Measurements from ENCODE around the gene SHMT1. TPM values are rescaled to one million over a fixed set of nuclear protein-coding genes. Genes with fewer than 3 reads are reported as not detected.

Gene SHMT1
- total and polyA plus RNA-seq, 2 donors from 2014 or later = 162 to 241 TPM

- intact Hi-C loops (cut with DNase I) = no loop called here
- Histone ChIP-seq H3K27me3 (ENCODE audit: control insufficient read depth, insufficient read depth, low read length) (no peaks in the 10 kb centered on the region), H3K36me3 (ENCODE audit: control insufficient read depth in 2 of 3, insufficient read depth in 3 of 3, low read length in 3 of 3) (peaks cover 2 to 74% (median 39%) of the 10 kb centered on the region in 3 donors), H3K9ac (ENCODE audit: low read length in 3 of 3) (no peak overlapping the region), H3K4me3 (ENCODE audit: low read length in 3 of 3) (no peak overlapping the region), H3K9me3 (ENCODE audit: control insufficient read depth in 2 of 3, insufficient read depth in 1 of 3, low read length in 3 of 3) (no peaks in the 10 kb centered on the region), H3K27ac (ENCODE audit: low read depth in 2 of 2, low read length in 2 of 2) (no peak overlapping the region), H3K4me1 (ENCODE audit: control insufficient read depth in 2 of 3, insufficient read depth in 2 of 3, low read depth in 1 of 3, low read length in 3 of 3) (no peaks in the 10 kb centered on the region)
- no peak for FAIRE-seq
- no peak for TF ChIP-seq CTCF (IDR thresholded peaks at IDR 0.05; ENCODE audit: borderline replicate concordance, extremely low read depth, insufficient read depth)
- DNase-seq = no peak
Observed at GRCh38 chr17:18327556-18327955, 35.8 kb downstream of the SHMT1 start.

GRCh38 chr17:18327093-18327492, 36.3 kb downstream of the SHMT1 start:
- no peaks in the 10 kb centered on the region for H3K4me1 ChIP-seq (ENCODE audit: control insufficient read depth in 2 of 3, insufficient read depth in 2 of 3, low read depth in 1 of 3, low read length in 3 of 3)
- H3K9me3 ChIP-seq (ENCODE audit: control insufficient read depth in 2 of 3, insufficient read depth in 1 of 3, low read length in 3 of 3) = no peaks in the 10 kb centered on the region
- no peak overlapping the region for H3K9ac ChIP-seq (ENCODE audit: low read length in 3 of 3)
- no peak overlapping the region for H3K27ac ChIP-seq (ENCODE audit: low read depth in 2 of 2, low read length in 2 of 2)
- intact Hi-C loops (cut with DNase I) = no loop called here
- H3K27me3 ChIP-seq (ENCODE audit: control insufficient read depth, insufficient read depth, low read length) = no peaks in the 10 kb centered on the region
- FAIRE-seq (no peak), DNase-seq (no peak)
- no peak for TF ChIP-seq CTCF (IDR thresholded peaks at IDR 0.05; ENCODE audit: borderline replicate concordance, extremely low read depth, insufficient read depth)
- H3K4me3 ChIP-seq (ENCODE audit: low read length in 3 of 3) = no peak overlapping the region
- peaks cover 2 to 70% (median 35%) of the 10 kb centered on the region in 3 donors for H3K36me3 ChIP-seq (ENCODE audit: control insufficient read depth in 2 of 3, insufficient read depth in 3 of 3, low read length in 3 of 3)

GRCh38 chr17:18326572-18326971, 36.8 kb downstream of the SHMT1 start:
- Histone ChIP-seq H3K27ac (ENCODE audit: low read depth in 2 of 2, low read length in 2 of 2) (no peak overlapping the region), H3K4me1 (ENCODE audit: control insufficient read depth in 2 of 3, insufficient read depth in 2 of 3, low read depth in 1 of 3, low read length in 3 of 3) (no peaks in the 10 kb centered on the region), H3K4me3 (ENCODE audit: low read length in 3 of 3) (no peak overlapping the region), H3K36me3 (ENCODE audit: control insufficient read depth in 2 of 3, insufficient read depth in 3 of 3, low read length in 3 of 3) (peaks cover 2 to 65% (median 33%) of the 10 kb centered on the region in 3 donors), H3K9ac (ENCODE audit: low read length in 3 of 3) (no peak overlapping the region), H3K27me3 (ENCODE audit: control insufficient read depth, insufficient read depth, low read length) (no peaks in the 10 kb centered on the region), H3K9me3 (ENCODE audit: control insufficient read depth in 2 of 3, insufficient read depth in 1 of 3, low read length in 3 of 3) (no peaks in the 10 kb centered on the region)
- no peak for FAIRE-seq
- TF ChIP-seq CTCF (IDR thresholded peaks at IDR 0.05; ENCODE audit: borderline replicate concordance, extremely low read depth, insufficient read depth) = no peak
- intact Hi-C loops (cut with DNase I) = no loop called here
- peak in 1 of 5 donors; percentile 8 for DNase-seq

- no peaks in the 10 kb centered on the region for H3K27me3 ChIP-seq (ENCODE audit: control insufficient read depth, insufficient read depth, low read length)
- H3K4me1 ChIP-seq (ENCODE audit: control insufficient read depth in 2 of 3, insufficient read depth in 2 of 3, low read depth in 1 of 3, low read length in 3 of 3) = no peaks in the 10 kb centered on the region
- intact Hi-C loops (cut with DNase I) = no loop called here
- FAIRE-seq = no peak
- no peak overlapping the region for H3K9ac ChIP-seq (ENCODE audit: low read length in 3 of 3)
- peaks cover 2 to 60% (median 28%) of the 10 kb centered on the region in 3 donors for H3K36me3 ChIP-seq (ENCODE audit: control insufficient read depth in 2 of 3, insufficient read depth in 3 of 3, low read length in 3 of 3)
- DNase-seq = no peak
- no peak for TF ChIP-seq CTCF (IDR thresholded peaks at IDR 0.05; ENCODE audit: borderline replicate concordance, extremely low read depth, insufficient read depth)
- H3K27ac ChIP-seq (ENCODE audit: low read depth in 2 of 2, low read length in 2 of 2) = no peak overlapping the region
- no peak overlapping the region for H3K4me3 ChIP-seq (ENCODE audit: low read length in 3 of 3)
- H3K9me3 ChIP-seq (ENCODE audit: control insufficient read depth in 2 of 3, insufficient read depth in 1 of 3, low read length in 3 of 3) = no peaks in the 10 kb centered on the region
Observed at GRCh38 chr17:18326039-18326438, 37.3 kb downstream of the SHMT1 start.

Measured in kidney (tissue), 14 donors.